HG03575 (cell line): ENCODE data around the gene OBSCN.

ENCODE experiments used
- ATAC-seq: cut with Tn5 transposase; IDR thresholded peaks from one replicate; pipeline ENCODE4 v1.9.1; 2021; ENCODE audit not compliant: unreplicated experiment, insufficient number of reproducible peaks, low FRiP score; ENCODE audit errors: extremely low read depth

The OBSCN gene

DNA sequence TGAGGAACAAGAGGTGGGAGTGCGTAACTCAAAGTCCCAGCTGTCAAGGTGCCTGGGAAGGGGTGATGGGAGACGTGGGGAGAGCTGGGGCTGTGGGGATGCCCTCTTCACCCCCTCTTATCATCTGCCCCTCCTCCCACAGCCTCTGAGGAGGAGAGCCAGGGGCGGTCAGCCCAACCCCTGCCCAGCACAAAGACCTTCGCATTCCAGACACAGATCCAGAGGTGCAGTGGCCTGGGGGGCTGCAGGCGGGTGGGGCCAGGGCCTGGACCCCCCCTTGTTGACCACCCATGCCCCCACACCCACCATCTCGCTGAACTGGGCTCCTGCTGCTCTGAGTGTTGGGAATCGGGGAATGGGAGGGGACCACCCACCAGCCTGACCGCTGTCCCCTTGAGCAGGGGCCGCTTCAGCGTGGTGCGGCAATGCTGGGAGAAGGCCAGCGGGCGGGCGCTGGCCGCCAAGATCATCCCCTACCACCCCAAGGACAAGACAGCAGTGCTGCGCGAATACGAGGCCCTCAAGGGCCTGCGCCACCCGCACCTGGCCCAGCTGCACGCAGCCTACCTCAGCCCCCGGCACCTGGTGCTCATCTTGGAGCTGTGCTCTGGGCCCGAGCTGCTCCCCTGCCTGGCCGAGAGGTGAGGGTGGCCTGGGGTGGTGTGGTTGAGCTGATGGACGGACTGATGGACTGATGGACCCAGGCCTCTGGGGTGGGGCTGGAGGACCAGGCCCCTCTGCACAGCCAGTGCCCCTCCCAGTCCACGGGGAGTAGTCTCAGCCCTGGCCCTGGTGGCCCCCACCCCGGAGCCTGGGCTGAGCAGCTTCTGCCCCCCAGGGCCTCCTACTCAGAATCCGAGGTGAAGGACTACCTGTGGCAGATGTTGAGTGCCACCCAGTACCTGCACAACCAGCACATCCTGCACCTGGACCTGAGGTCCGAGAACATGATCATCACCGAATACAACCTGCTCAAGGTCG is 169.1 kb downstream of the OBSCN start:
- ATAC-seq: no peak

DNA sequence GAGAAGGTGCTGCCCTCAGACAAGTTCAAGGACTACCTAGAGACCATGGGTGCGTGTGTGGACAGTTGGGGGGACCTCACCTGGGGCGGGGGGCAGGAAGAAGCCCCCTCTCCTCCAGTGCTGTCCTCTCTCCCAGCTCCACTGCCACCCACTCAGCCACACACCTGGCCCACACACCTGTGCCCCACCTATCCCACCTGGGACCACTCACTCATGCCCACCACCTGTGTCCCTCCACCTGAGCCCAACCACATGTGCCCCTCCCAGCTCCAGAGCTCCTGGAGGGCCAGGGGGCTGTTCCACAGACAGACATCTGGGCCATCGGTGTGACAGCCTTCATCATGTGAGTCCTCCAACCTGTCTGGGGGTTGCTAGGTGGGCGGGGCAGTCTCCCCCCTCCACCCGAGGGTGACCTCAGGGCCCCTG is 169.8 kb downstream of the OBSCN start:
- ATAC-seq: no peak

GRCh38 chr1:228378090-228378872 is 170.4 kb downstream of the OBSCN start:
- no peak for ATAC-seq

DNA sequence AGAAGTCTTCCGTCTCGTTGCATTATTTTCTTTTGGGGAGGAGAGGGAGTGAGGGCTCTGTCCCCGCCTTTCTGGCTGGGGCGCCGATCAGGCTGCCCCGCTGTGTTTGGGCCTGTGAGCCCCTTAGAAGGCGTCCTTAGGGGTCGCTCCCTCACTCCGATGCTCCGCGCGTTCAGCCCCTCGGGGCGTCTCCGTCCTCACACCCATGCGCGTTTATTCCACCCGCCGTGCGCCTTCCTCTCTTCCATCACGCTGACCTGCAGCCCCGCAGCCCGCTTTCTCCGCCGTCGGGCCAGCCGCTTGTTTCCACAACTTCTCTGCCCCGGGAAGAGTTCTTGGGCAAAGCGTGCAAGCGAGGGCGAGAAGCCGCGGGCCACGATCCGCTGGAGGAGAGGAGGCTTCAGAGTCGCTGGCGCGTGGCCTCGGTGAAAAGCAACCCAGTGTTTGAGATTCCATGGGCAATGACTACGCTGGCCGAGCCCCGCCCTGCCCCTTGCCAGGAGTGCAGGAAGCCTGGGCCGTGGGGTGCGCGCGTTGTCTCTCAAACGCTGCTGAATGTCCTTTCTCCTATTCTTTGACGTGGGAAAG is 171.1 kb downstream of the OBSCN start:
- ATAC-seq: no peak

GRCh38 chr1:228379666-228380065 is 171.8 kb downstream of the OBSCN start:
- ATAC-seq: no peak

DNA sequence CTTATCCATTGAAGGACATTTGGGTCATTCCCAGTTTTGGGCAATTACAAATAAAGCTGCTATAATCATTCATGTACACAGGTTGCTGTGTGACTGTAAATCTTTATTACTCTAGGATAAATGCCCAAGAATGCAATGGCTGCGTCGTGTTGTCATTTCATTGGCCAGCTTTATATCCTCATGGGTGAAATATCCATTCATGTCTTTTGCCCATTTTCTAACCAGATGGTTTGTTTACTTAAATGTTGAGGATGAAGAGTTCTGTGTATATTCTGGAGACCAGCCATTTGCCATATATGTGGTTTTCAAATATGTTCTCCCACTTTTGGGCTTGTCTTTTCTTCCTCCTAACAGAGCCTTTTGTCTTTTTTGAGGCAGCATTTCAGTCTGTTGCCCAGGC is 173.5 kb downstream of the OBSCN start:
- ATAC-seq: no peak

GRCh38 chr1:228383773-228384172 is 175.9 kb downstream of the OBSCN start:
- no peak for ATAC-seq

DNA sequence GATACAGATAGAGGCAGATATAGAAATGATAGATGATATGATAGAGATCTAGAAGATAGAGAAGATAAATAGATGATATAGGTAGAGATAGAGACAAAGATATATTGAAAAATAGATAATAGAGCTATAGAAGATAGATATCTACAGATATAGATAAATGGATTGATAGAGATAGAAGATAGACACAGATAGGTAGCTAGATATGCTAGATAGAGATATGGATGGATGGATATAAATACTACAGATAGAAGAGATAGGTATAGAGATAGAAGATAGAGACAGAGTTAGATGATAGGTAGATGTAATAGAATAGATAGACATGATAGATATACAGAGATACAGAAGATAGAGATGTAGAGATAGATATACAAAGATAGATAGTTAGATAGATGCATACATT is 177.4 kb downstream of the OBSCN start:
- no peak for ATAC-seq

DNA sequence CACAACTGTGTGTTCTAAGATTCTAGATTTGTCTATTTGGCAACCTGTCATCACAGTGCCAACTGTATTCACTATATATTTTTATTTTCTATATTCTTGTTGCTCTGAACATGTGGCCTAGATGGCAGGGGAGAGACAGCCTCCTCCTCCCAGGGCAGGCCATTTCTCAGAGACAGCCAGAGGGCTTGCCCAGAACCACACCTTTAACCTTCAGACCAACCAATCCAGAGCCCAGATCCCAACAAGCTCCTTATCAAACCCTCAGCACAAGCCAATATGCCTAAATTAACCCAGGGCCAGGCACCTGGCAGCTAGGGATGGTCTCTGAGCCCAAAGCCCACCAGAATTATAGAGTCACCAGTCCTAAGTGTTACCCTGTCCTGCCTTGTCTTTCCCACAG is 179.5 kb downstream of the OBSCN start:
- ATAC-seq: no peak

DNA sequence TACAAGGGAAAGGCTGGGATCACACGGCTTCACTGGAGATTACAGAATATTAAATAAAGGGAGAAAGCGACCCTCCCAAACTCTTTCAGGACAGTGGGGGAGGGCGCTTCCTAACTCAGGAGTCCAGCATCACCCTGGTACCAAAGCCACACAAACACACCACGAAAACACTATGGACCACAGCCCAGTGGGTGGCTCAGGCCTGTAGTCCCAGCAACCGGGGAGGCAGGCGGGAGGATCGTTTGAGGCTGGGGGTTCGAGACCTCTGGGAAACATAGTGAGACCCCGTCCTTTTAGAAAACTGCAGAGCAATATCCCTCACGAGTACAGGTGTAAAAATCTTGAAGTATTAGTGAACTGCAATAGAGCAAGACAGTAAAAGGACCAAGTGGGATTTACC is 182.8 kb downstream of the OBSCN start:
- ATAC-seq: no peak

DNA sequence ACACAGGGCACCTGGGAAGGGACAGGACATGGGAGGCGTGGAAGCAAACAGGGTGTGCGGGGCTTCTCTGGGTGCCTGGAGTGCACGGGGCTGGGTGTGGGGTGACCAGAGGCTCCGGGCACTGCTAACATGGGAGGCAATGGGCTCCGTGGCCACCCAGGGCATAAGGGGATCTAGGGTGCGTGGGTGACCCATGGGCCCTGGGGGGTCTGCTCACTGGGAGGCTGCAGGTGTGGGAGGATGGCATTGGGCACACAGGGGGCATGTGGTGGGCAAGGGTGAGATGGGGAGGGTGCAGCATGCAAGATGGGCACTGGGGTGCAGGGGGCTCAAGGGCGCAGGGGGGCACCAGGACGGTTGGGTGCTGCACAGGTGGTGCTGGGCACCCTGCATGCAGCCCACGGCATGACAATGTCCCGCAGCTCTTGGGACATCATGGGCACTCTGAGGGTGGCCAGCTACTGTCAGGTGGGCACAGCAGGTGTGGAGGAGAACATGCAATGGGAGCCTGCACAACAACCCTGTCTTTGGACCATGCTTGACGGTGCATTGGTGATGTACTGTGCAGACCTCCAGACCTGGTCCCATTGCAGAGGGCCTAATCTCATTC is 183.7 kb downstream of the OBSCN start:
- no peak for ATAC-seq

DNA sequence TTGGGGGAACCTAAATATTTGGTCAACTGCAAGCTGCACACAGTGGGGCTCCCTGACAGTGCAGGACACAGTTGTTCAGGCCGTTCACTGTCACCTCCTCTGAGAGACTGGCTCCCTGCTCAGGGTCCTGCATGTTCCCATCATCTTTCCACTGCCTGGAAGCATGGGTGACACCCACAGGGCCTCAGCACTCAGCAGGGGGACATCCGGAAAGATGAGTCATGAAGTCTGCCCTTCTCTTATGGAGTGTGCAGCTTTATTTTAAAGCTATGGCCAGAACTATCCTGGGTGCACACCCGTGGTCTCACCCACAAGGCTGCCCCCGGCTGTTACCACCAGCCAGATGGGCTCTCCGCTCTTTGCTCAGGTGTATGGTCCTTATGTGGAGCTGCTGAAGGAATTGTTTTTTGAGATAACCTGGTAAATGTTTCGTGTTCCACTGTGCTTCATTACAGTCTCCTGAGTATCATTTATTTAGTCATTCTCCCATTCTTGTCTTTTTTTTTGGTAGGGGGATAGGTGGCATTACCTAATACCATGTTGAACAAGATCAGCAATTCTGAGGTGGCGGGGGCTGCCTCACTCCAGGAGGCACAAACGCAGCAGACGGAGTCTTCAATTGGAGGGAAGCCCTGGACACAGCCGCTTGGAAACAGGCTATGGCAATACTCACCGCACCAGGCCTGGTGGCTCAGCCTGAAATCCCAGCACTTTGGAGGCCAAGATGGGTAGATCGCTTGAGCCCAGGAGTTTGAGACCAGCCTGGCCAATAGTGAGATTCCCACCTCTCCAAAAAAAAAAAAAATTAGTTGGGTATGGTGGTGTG is 184.5 kb downstream of the OBSCN start:
- ATAC-seq: no peak

- ATAC-seq: no peak
Measured at GRCh38 chr1:228393268-228393701, 185.4 kb downstream of the OBSCN start.

DNA sequence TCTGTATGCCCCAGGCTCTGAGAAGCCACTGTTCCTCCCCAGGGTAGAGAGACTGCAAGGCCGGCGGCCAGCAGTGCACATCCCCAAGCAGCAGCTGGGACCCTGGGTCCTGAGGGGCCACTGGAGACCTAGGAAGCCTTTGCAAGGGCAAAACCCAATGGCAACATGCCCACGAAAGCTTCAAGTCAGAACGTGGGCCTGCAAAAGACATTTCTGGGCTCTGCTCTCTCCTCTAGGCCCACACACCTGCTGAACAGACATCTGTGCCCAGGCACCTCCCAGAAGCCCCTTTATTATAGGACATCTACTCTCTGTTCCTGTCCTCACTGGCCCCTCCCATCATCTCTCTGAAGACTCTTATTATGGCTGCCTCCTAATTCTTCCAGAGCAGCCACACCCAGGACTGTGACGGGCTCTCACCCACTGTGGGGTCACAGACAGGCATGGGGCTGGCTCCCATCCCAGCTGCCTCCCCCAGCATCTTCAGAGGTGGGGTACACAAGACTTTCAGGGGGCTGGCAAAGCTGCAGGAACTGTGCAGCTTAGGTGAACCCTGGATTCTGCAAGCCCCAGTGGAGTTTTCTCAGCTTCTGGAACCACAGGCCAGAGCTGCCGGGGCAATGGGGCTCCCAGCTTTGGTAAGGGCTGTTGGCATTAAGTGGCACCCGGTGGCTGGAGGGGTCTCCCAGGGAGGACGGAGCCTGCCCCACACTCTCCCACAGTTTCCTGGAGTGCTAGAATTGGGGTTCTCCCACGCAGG is 186.1 kb downstream of the OBSCN start:
- no peak for ATAC-seq

- no peak for ATAC-seq
Measured at GRCh38 chr1:228394571-228395394, 186.9 kb downstream of the OBSCN start.

DNA sequence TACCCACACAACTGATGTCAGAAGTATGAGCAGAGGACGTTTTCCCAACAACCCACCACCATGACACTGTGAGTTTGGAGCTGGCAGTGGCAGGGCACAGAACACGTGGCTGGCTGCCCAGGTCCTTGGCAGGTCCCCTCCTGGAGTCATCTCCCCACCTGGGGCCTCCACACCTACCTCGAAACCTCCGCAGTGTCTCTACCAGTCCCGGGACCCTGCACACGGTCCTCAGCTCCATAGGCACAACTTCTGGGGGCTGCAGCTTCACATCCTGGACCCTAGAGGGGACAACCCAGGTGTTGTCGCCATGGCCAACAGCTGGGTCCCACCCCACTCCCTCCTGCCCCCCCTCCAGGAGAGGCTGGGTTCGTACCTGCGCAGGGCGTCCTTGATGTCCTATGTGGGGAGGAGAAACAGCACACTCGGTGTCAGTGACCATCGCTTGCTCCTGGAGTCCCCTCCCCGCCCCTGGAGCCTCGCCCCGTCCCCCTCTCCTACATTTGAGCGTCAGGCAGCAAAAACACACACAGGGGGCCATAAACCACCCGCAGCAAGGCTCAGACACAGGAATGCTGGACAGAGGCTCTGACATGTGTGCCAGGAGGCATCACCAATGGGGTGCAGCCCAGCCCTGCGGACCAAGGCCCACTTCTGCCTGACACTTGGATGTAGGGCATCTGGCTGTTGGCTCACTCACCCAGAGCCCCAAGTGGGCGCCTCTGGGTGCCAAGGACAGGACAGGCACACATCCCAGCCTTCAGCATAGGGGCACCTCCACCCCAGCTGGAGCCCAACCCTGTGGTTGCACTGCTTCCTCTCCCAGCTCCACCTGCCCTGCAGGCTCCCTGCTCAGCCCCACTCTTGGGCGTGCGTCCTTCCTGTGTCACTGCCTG is 189.2 kb downstream of the OBSCN start:
- ATAC-seq: no peak
